IMR-90 (cell line): ENCODE data around the gene EIF4G3. TPM values are rescaled to one million over a fixed set of nuclear protein-coding genes. Genes with fewer than 3 reads are reported as not detected.

Source experiments
- ATAC-seq: fragments of 200-7000 bp; cut with Tn5 transposase; 2 replicates; pipeline ENCODE4 v1.9.1; 2020; ENCODE audit warnings: low read depth, mild to moderate bottlenecking, moderate library complexity
- BruUV-seq: library from RNA; stranded (reverse); fragments of 400-500 nt; replicated peaks from 2 replicates; lab custom pipeline; 2021; lab: Mats Ljungman, UMichigan
- CTCF ChIA-PET: fragments of 300-600 bp; formaldehyde crosslinking; extraction: SDS; loops from one replicate; lab custom pipeline; 2021; ENCODE audit warnings: antibody characterized with exemption; lab: Yijun Ruan, JAX
- POLR2A ChIA-PET: fragments of 300-600 bp; sonication (Branson Sonifier 250); formaldehyde crosslinking; loops from one replicate; lab custom pipeline; 2022; ENCODE audit warnings: antibody characterized with exemption; ENCODE audit not compliant: unreplicated experiment; lab: Charles Lee
- DNase-seq: peaks from one replicate; pipeline ENCODE4 v3.0.0; 2013
- H2AFZ ChIP-seq: replicated peaks from 2 replicates; pipeline ENCODE3; 2013; ENCODE audit warnings: low read length, mild to moderate bottlenecking; ENCODE audit not compliant: poor library complexity
- H2AK5ac ChIP-seq: 2 replicates; pipeline ENCODE4 v1.6.1; 2013; ENCODE audit warnings: low read depth, low read length, inconsistent platforms
- H2AK9ac ChIP-seq: replicated peaks from 2 replicates; pipeline ENCODE3; 2013; ENCODE audit warnings: mild to moderate bottlenecking, low read depth, low read length, moderate library complexity; ENCODE audit not compliant: poor library complexity
- H2BK120ac ChIP-seq: 2 replicates; pipeline ENCODE4 v1.6.1; 2013; ENCODE audit warnings: low read depth, low read length, inconsistent platforms
- H2BK15ac ChIP-seq: 3 replicates; pipeline ENCODE4 v1.6.1; 2013; ENCODE audit warnings: low read depth, low read length, inconsistent platforms
- H2BK20ac ChIP-seq: 2 replicates; pipeline ENCODE4 v1.6.1; 2013; ENCODE audit warnings: low read depth, mild to moderate bottlenecking, inconsistent platforms, low read length, moderate library complexity
- H2BK5ac ChIP-seq: 2 replicates; pipeline ENCODE4 v1.6.1; 2013; ENCODE audit warnings: mild to moderate bottlenecking, low read depth, low read length, inconsistent platforms; ENCODE audit not compliant: poor library complexity, severe bottlenecking
- H3K14ac ChIP-seq: replicated peaks from 2 replicates; pipeline ENCODE4 v1.6.1; 2013; ENCODE audit warnings: low read depth, low read length, inconsistent platforms
- H3K18ac ChIP-seq: 2 replicates; pipeline ENCODE4 v1.6.1; 2013; ENCODE audit warnings: low read depth, low read length, control low read depth
- H3K23ac ChIP-seq: 2 replicates; pipeline ENCODE4 v1.6.1; 2013; ENCODE audit warnings: low read depth, low read length, inconsistent platforms
- H3K27ac ChIP-seq: 2 replicates; pipeline ENCODE4 v1.5.1; 2013; ENCODE audit warnings: mild to moderate bottlenecking, control low read depth, low read length; ENCODE audit not compliant: insufficient read depth
- H3K27me3 ChIP-seq: 2 replicates; pipeline ENCODE4 v1.6.1; 2013; ENCODE audit warnings: low read length; ENCODE audit not compliant: control insufficient read depth, insufficient read depth
- H3K36me3 ChIP-seq: 2 replicates; pipeline ENCODE4 v1.6.1; 2013; ENCODE audit warnings: low read length, mixed read lengths; ENCODE audit not compliant: control insufficient read depth, insufficient read depth
- H3K4ac ChIP-seq: 2 replicates; pipeline ENCODE4 v1.6.1; 2013; ENCODE audit warnings: low read depth, low read length, inconsistent platforms
- H3K4me1 ChIP-seq: 2 replicates; pipeline ENCODE4 v1.6.1; 2013; ENCODE audit warnings: low read length, mixed read lengths; ENCODE audit not compliant: control insufficient read depth, insufficient read depth
- H3K4me2 ChIP-seq: 2 replicates; pipeline ENCODE4 v1.6.1; 2013; ENCODE audit warnings: low read depth, mild to moderate bottlenecking, control low read depth, low read length, moderate library complexity
- H3K4me3 ChIP-seq: 2 replicates; pipeline ENCODE4 v1.5.1; 2013; ENCODE audit warnings: low read depth, mild to moderate bottlenecking, control low read depth, low read length, moderate library complexity; ENCODE audit not compliant: insufficient read depth
- H3K56ac ChIP-seq: 2 replicates; pipeline ENCODE4 v1.6.1; 2013; ENCODE audit warnings: low read length, inconsistent platforms; ENCODE audit not compliant: insufficient read depth; ENCODE audit errors: extremely low read depth
- H3K79me1 ChIP-seq, 2 experiments: 2 replicates each; pipeline ENCODE4 v1.6.1; 2013; ENCODE audit warnings: low read length in 2 of 2, inconsistent platforms in 1 of 2, low read depth in 1 of 2
- H3K9ac ChIP-seq: 2 replicates; pipeline ENCODE4 v1.6.1; 2013; ENCODE audit warnings: low read depth, low read length, control low read depth
- H3K9me1 ChIP-seq: 2 replicates; pipeline ENCODE4 v1.6.1; 2013; ENCODE audit warnings: low read length, inconsistent platforms; ENCODE audit not compliant: insufficient read depth
- H3K9me3 ChIP-seq: 2 replicates; pipeline ENCODE4 v1.6.1; 2013; ENCODE audit warnings: low read length; ENCODE audit not compliant: control insufficient read depth, insufficient read depth
- H4K20me1 ChIP-seq: 2 replicates; pipeline ENCODE4 v1.6.1; 2013; ENCODE audit warnings: low read length, inconsistent platforms; ENCODE audit not compliant: insufficient read depth
- H4K5ac ChIP-seq: 2 replicates; pipeline ENCODE4 v1.6.1; 2013; ENCODE audit warnings: mild to moderate bottlenecking, low read depth, low read length, control low read depth
- H4K8ac ChIP-seq, 2 experiments: 2 replicates each; pipeline ENCODE4 v1.6.1; 2013; ENCODE audit warnings: low read depth in 2 of 2, low read length in 2 of 2, control low read depth in 1 of 2, inconsistent platforms in 1 of 2
- H4K91ac ChIP-seq: 2 replicates; pipeline ENCODE4 v1.6.1; 2013; ENCODE audit warnings: low read depth, low read length, inconsistent platforms; ENCODE audit not compliant: insufficient read depth
- BHLHE40 ChIP-seq: fragments of 150-350 bp; IDR thresholded peaks from 2 replicates; pipeline ENCODE4 v1.6.1; 2016; ENCODE audit warnings: mild to moderate bottlenecking, low read depth, low read length
- CEBPB ChIP-seq: IDR thresholded peaks from 2 replicates; pipeline ENCODE4 v1.6.1; 2012; ENCODE audit warnings: low read depth, low read length, improper control_type of control experiment
- CHD1 ChIP-seq: IDR thresholded peaks from 2 replicates; pipeline ENCODE4 v1.6.1; 2012; ENCODE audit warnings: low read depth, low read length, improper control_type of control experiment
- FOS ChIP-seq: fragments of 150-350 bp; IDR thresholded peaks from 2 replicates; pipeline ENCODE4 v1.6.1; 2016; ENCODE audit warnings: low read depth, low read length
- MAFK ChIP-seq: IDR thresholded peaks from 2 replicates; pipeline ENCODE4 v1.6.1; 2012; ENCODE audit warnings: low read depth, low read length, improper control_type of control experiment
- MAZ ChIP-seq: IDR thresholded peaks from 2 replicates; pipeline ENCODE4 v1.6.1; 2012; ENCODE audit warnings: low read depth, mild to moderate bottlenecking, low read length, improper control_type of control experiment, moderate library complexity, borderline replicate concordance
- MXI1 ChIP-seq: IDR thresholded peaks from 2 replicates; pipeline ENCODE4 v1.6.1; 2012; ENCODE audit warnings: low read depth, mild to moderate bottlenecking, low read length, moderate library complexity, borderline replicate concordance
- NFE2L2 ChIP-seq: fragments of 150-350 bp; IDR thresholded peaks from 2 replicates; pipeline ENCODE4 v1.6.1; 2016; ENCODE audit warnings: low read depth, mild to moderate bottlenecking, low read length
- POLR2A ChIP-seq: IDR thresholded peaks from 2 replicates; pipeline ENCODE4 v1.6.1; 2012; ENCODE audit warnings: mild to moderate bottlenecking, low read depth, low read length
- RAD21 ChIP-seq: IDR thresholded peaks from 2 replicates; pipeline ENCODE4 v1.6.1; 2012; ENCODE audit warnings: low read length, improper control_type of control experiment
- RCOR1 ChIP-seq: IDR thresholded peaks from 2 replicates; pipeline ENCODE4 v1.6.1; 2012; ENCODE audit warnings: mild to moderate bottlenecking, low read length, improper control_type of control experiment; ENCODE audit not compliant: insufficient replicate concordance
- RFX5 ChIP-seq: IDR thresholded peaks from 2 replicates; pipeline ENCODE4 v1.8.0; 2012; ENCODE audit warnings: low read depth, mild to moderate bottlenecking, low read length, moderate library complexity
- SMC3 ChIP-seq: fragments of 150-350 bp; IDR thresholded peaks from 2 replicates; pipeline ENCODE4 v1.6.1; 2016; ENCODE audit warnings: low read depth, mild to moderate bottlenecking, antibody characterized with exemption, low read length, moderate library complexity
- WGBS, 2 experiments: methylation state at CpG; one replicate each; pipeline versions ENCODE4 v1.1.5 to v1.1.7; 2013; ENCODE audit warnings: missing lambda C conversion rate in 2 of 2; ENCODE audit not compliant: insufficient read length in 1 of 2; ENCODE audit errors: extremely low coverage in 2 of 2; 5-methylcytosine and 5-hydroxymethylcytosine counted together
- dilution Hi-C: fragments of 300-500 bp; cut with HindIII; formaldehyde crosslinking; loops from one replicate; pipeline ENCODE4 v1.14.3; 2018; ENCODE audit warnings: low sequenced_read_pairs; ENCODE audit not compliant: unreplicated experiment
- in situ Hi-C: fragments of 300-500 bp; cut with MboI; formaldehyde crosslinking; loops from 3 replicates; pipeline ENCODE4 v1.14.3; 2019; ENCODE audit warnings: low sequenced_read_pairs, inconsistent platforms, mixed read lengths
- intact Hi-C: fragments of 100-400 bp; cut with micrococcal nuclease; formaldehyde crosslinking; loops from 2 replicates; pipeline ENCODE4 v1.10.0; 2022
- polyA plus RNA-seq, 3 experiments: library from polyadenylated mRNA; depleted of rRNA; stranded (reverse); fragments of >200 nt; gene quantifications; 2 replicates each; pipeline ENCODE4 v1.2.3, GENCODE V29; 2012; ENCODE audit warnings: low replicate concordance in 1 of 3
- total RNA-seq: library from RNA; depleted of rRNA; stranded (reverse); fragments of >200 nt; gene quantifications from 2 replicates; pipeline ENCODE4 v1.2.3, GENCODE V29; 2012
- TF ChIP-seq, protein P1 (sequence below): conservative IDR thresholded peaks from 2 replicates; pipeline ENCODE4 v1.5.1; 2012; ENCODE audit warnings: mild to moderate bottlenecking, low read depth, low read length, improper control_type of control experiment
- TF ChIP-seq, protein P2 (sequence below): fragments of 150-350 bp; IDR thresholded peaks from 2 replicates; pipeline ENCODE4 v1.6.1; 2016; ENCODE audit warnings: low read depth, mild to moderate bottlenecking, low read length, moderate library complexity, borderline replicate concordance
- TF ChIP-seq, protein P3 (sequence below): fragments of 150-350 bp; IDR thresholded peaks from 2 replicates; pipeline ENCODE4 v1.6.1; 2017; ENCODE audit warnings: mild to moderate bottlenecking, antibody characterized with exemption, low read length, low read depth

Gene EIF4G3
- total and polyA plus RNA-seq, 2 of the 4 experiments (the other 2 are of a cell fraction) = 25.8 to 49.2 TPM

DNA sequence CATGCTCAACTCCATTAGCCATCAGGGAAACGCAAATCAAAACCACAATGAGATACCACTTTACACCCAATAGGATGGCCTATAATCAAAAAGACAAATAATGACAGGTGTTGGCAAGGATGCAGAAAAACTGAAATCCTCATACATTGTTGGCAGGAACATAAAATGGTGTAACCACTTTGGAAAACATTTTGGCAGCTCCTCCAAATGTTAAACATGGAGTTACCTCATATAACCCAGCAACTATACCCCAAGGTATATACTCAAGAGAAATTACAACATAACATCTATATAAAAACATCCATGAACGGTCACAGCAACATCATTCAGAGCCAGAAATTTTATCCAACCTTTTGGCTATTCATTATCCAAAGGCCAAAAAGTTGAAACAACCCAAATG is 11.6 kb downstream of the EIF4G3 start:
- no peak overlapping the region for H4K8ac ChIP-seq
- no CpG with 5 or more reads among the region's 2 CpGs for WGBS, 2 experiments
- no peak overlapping the region for H3K27ac ChIP-seq
- H4K91ac ChIP-seq = no peak overlapping the region
- no peak overlapping the region for H2AFZ ChIP-seq
- peaks cover 55% of the 10 kb centered on the region for H4K20me1 ChIP-seq
- no TSS peak for BruUV-seq
- no peak overlapping the region for H3K14ac ChIP-seq
- H3K27me3 ChIP-seq = no peaks in the 10 kb centered on the region
- dilution Hi-C loops (no loop called here), in situ Hi-C loops (no loop called here), intact Hi-C loops (no loop called here)
- no peak overlapping the region for H3K23ac ChIP-seq
- no peak overlapping the region for H2BK15ac ChIP-seq
- TF ChIP-seq MAFK (no peak), CHD1 (no peak), CEBPB (no peak), MXI1 (no peak), RFX5 (no peak), NFE2L2 (no peak), MAZ (no peak), POLR2A (no peak), RAD21 (no peak), SMC3 (no peak), BHLHE40 (no peak), RCOR1 (no peak), FOS (no peak)
- TF ChIP-seq, protein P1, sequence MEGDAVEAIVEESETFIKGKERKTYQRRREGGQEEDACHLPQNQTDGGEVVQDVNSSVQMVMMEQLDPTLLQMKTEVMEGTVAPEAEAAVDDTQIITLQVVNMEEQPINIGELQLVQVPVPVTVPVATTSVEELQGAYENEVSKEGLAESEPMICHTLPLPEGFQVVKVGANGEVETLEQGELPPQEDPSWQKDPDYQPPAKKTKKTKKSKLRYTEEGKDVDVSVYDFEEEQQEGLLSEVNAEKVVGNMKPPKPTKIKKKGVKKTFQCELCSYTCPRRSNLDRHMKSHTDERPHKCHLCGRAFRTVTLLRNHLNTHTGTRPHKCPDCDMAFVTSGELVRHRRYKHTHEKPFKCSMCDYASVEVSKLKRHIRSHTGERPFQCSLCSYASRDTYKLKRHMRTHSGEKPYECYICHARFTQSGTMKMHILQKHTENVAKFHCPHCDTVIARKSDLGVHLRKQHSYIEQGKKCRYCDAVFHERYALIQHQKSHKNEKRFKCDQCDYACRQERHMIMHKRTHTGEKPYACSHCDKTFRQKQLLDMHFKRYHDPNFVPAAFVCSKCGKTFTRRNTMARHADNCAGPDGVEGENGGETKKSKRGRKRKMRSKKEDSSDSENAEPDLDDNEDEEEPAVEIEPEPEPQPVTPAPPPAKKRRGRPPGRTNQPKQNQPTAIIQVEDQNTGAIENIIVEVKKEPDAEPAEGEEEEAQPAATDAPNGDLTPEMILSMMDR = no peak
- TF ChIP-seq, protein P2, sequence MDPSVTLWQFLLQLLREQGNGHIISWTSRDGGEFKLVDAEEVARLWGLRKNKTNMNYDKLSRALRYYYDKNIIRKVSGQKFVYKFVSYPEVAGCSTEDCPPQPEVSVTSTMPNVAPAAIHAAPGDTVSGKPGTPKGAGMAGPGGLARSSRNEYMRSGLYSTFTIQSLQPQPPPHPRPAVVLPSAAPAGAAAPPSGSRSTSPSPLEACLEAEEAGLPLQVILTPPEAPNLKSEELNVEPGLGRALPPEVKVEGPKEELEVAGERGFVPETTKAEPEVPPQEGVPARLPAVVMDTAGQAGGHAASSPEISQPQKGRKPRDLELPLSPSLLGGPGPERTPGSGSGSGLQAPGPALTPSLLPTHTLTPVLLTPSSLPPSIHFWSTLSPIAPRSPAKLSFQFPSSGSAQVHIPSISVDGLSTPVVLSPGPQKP = no peak
- TF ChIP-seq, protein P3, sequence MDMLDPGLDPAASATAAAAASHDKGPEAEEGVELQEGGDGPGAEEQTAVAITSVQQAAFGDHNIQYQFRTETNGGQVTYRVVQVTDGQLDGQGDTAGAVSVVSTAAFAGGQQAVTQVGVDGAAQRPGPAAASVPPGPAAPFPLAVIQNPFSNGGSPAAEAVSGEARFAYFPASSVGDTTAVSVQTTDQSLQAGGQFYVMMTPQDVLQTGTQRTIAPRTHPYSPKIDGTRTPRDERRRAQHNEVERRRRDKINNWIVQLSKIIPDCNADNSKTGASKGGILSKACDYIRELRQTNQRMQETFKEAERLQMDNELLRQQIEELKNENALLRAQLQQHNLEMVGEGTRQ = no peak
- H2AK5ac ChIP-seq = no peak overlapping the region
- no peak overlapping the region for H3K18ac ChIP-seq
- H3K4me3 ChIP-seq = no peak overlapping the region
- H2BK20ac ChIP-seq = no peak overlapping the region
- H3K9ac ChIP-seq = no peak overlapping the region
- CTCF ChIA-PET = interaction anchor here (0.5 kb wide), 1 partner anchor 256 kb away, joined by 4 read pairs; no protein-coding TSS in a partner anchor
- peaks cover 24% of the 10 kb centered on the region for H3K36me3 ChIP-seq
- peaks cover 25 to 86% of the 10 kb centered on the region in 2 experiments for H3K79me1 ChIP-seq
- H3K4me2 ChIP-seq = no peak overlapping the region
- H2AK9ac ChIP-seq = no peak overlapping the region
- peaks cover 6% of the 10 kb centered on the region for H3K4me1 ChIP-seq
- no peak overlapping the region for H3K56ac ChIP-seq
- no peak overlapping the region for H2BK120ac ChIP-seq
- H4K5ac ChIP-seq = no peak overlapping the region
- DNase-seq = no peak
- no peaks in the 10 kb centered on the region for H3K9me3 ChIP-seq
- POLR2A ChIA-PET = no interaction called here
- no peak overlapping the region for H2BK5ac ChIP-seq
- no peak overlapping the region for H3K4ac ChIP-seq
- ATAC-seq = no peak
- peaks cover 2% of the 10 kb centered on the region for H3K9me1 ChIP-seq
